Trophoblast cell (in vitro differentiated cells and primary cell): ENCODE measurements around the gene ZNF850.
"Not testable (repeated sequence)": the region's sequence is repeated elsewhere in the genome, so short reads cannot be mapped to it uniquely, and the experiment has no call there.

ENCODE experiments used
- DNase-seq, 2 donors: peaks; one replicate each; pipeline ENCODE4 v3.0.0-alpha.2; 2016
- H2AFZ ChIP-seq: 2 replicates; pipeline ENCODE4 v1.6.1; 2013; ENCODE audit warnings: low read length, moderate library complexity, mild to moderate bottlenecking; ENCODE audit not compliant: insufficient read depth, poor library complexity
- H2AK5ac ChIP-seq: 2 replicates; pipeline ENCODE4 v1.6.1; 2013; ENCODE audit warnings: mild to moderate bottlenecking, low read length
- H2BK120ac ChIP-seq: 2 replicates; pipeline ENCODE4 v1.6.1; 2013; ENCODE audit warnings: low read length, mild to moderate bottlenecking, moderate library complexity; ENCODE audit not compliant: insufficient read depth, poor library complexity
- H2BK12ac ChIP-seq: 2 replicates; pipeline ENCODE4 v1.6.1; 2013; ENCODE audit warnings: mild to moderate bottlenecking, low read length, moderate library complexity
- H2BK5ac ChIP-seq: 2 replicates; pipeline ENCODE4 v1.6.1; 2013; ENCODE audit warnings: low read length, low read depth, moderate library complexity, mild to moderate bottlenecking; ENCODE audit not compliant: poor library complexity
- H3K14ac ChIP-seq: 2 replicates; pipeline ENCODE4 v1.6.1; 2013; ENCODE audit warnings: mild to moderate bottlenecking, low read length
- H3K18ac ChIP-seq: 2 replicates; pipeline ENCODE4 v1.6.1; 2013; ENCODE audit warnings: mild to moderate bottlenecking, low read length
- H3K23ac ChIP-seq: 2 replicates; pipeline ENCODE4 v1.6.1; 2013; ENCODE audit warnings: low read length
- H3K27ac ChIP-seq: 2 replicates; pipeline ENCODE4 v1.5.1; 2013; ENCODE audit warnings: low read depth, mild to moderate bottlenecking, inconsistent platforms, low read length, moderate library complexity
- H3K27me3 ChIP-seq: 2 replicates; pipeline ENCODE4 v1.6.1; 2013; ENCODE audit warnings: inconsistent platforms, mild to moderate bottlenecking, low read length, moderate library complexity; ENCODE audit not compliant: insufficient read depth
- H3K36me3 ChIP-seq, 2 experiments: 1 replicate in 1 of 2; 2 replicates in 1 of 2; pipeline ENCODE4 v1.6.1; 2013; ENCODE audit warnings: low read length in 2 of 2, mild to moderate bottlenecking in 2 of 2, moderate library complexity in 1 of 2; ENCODE audit not compliant: insufficient read depth in 2 of 2, control insufficient read depth in 1 of 2
- H3K4ac ChIP-seq: 2 replicates; pipeline ENCODE4 v1.6.1; 2013; ENCODE audit warnings: low read depth, mild to moderate bottlenecking, low read length, moderate library complexity
- H3K4me1 ChIP-seq, 2 experiments: 1 replicate in 1 of 2; 2 replicates in 1 of 2; pipeline ENCODE4 v1.6.1; 2013; ENCODE audit warnings: low read length in 2 of 2, mild to moderate bottlenecking in 2 of 2, moderate library complexity in 1 of 2; ENCODE audit not compliant: insufficient read depth in 2 of 2, control insufficient read depth in 1 of 2
- H3K4me2 ChIP-seq: 2 replicates; pipeline ENCODE4 v1.6.1; 2013; ENCODE audit warnings: inconsistent platforms, mild to moderate bottlenecking, low read length, moderate library complexity
- H3K4me3 ChIP-seq: 2 replicates; pipeline ENCODE4 v1.5.1; 2013; ENCODE audit warnings: mild to moderate bottlenecking, low read depth, low read length, inconsistent platforms
- H3K79me1 ChIP-seq: one replicate; pipeline ENCODE4 v1.6.1; 2013; ENCODE audit warnings: low read length
- H3K79me2 ChIP-seq: 2 replicates; pipeline ENCODE4 v1.6.1; 2013; ENCODE audit warnings: low read length, mild to moderate bottlenecking; ENCODE audit not compliant: control insufficient read depth, insufficient read depth, poor library complexity
- H3K9ac ChIP-seq: 2 replicates; pipeline ENCODE4 v1.6.1; 2013; ENCODE audit warnings: mild to moderate bottlenecking, low read length
- H3K9me3 ChIP-seq: 2 replicates; pipeline ENCODE4 v1.6.1; 2013; ENCODE audit warnings: low read depth, mild to moderate bottlenecking, control low read depth, inconsistent platforms, low read length; ENCODE audit not compliant: insufficient read depth
- H4K12ac ChIP-seq: 2 replicates; pipeline ENCODE4 v1.6.1; 2013; ENCODE audit warnings: low read depth, mild to moderate bottlenecking, low read length, moderate library complexity
- H4K8ac ChIP-seq: 2 replicates; pipeline ENCODE4 v1.6.1; 2013; ENCODE audit warnings: low read depth, mild to moderate bottlenecking, low read length, moderate library complexity
- H4K91ac ChIP-seq: one replicate; pipeline ENCODE4 v1.6.1; 2013; ENCODE audit warnings: low read depth, mild to moderate bottlenecking, low read length, moderate library complexity
- WGBS: extraction: QIAGEN DNeasy Blood & Tissue Kit; methylation state at CpG from one replicate; pipeline ENCODE4 v1.1.7; 2013; ENCODE audit warnings: missing lambda C conversion rate; ENCODE audit not compliant: insufficient read length, insufficient coverage; ENCODE audit errors: extremely low coverage; 5-methylcytosine and 5-hydroxymethylcytosine counted together

ZNF850 gene

GRCh38 chr19:36805364-36805763, 32.8 kb upstream of the ZNF850 start:
- no peak for DNase-seq
- Histone ChIP-seq H3K27ac (no peak overlapping the region), H4K91ac (no peak overlapping the region), H3K36me3 (peaks cover 3 to 7% of the 10 kb centered on the region in 2 experiments), H3K9me3 (peaks cover 5% of the 10 kb centered on the region), H3K9ac (no peak overlapping the region), H2AK5ac (no peak overlapping the region), H2BK120ac (no peak overlapping the region), H4K8ac (no peak overlapping the region), H2AFZ (no peak overlapping the region), H4K12ac (no peak overlapping the region), H3K18ac (no peak overlapping the region), H3K27me3 (no peaks in the 10 kb centered on the region), H3K4me1 (no peaks in the 10 kb centered on the region), H3K4ac (no peak overlapping the region), H3K4me3 (no peak overlapping the region), H3K79me2 (no peaks in the 10 kb centered on the region), H2BK5ac (no peak overlapping the region), H3K23ac (no peak overlapping the region), H3K14ac (no peak overlapping the region), H2BK12ac (no peak overlapping the region), H3K4me2 (no peak overlapping the region), H3K79me1 (no peaks in the 10 kb centered on the region)
- WGBS: no CpG with 5 or more reads among the region's 1 CpG

GRCh38 chr19:36797786-36798108, 25.1 kb upstream of the ZNF850 start:
- Histone ChIP-seq H3K14ac (peak overlapping the region; percentile 83), H4K12ac (no peak overlapping the region), H3K4ac (no peak overlapping the region), H2AK5ac (no peak overlapping the region), H3K23ac (no peak overlapping the region), H2AFZ (peak overlapping the region; percentile 96), H3K36me3 (peaks cover 3 to 7% of the 10 kb centered on the region in 2 experiments), H3K9me3 (peaks cover 14% of the 10 kb centered on the region), H3K4me2 (peak overlapping the region; percentile 49), H3K27me3 (no peaks in the 10 kb centered on the region), H3K4me1 (no peaks in the 10 kb centered on the region), H3K79me2 (no peaks in the 10 kb centered on the region), H3K9ac (no peak overlapping the region), H3K18ac (no peak overlapping the region), H3K4me3 (peak overlapping the region; percentile 92), H3K79me1 (peaks cover 2% of the 10 kb centered on the region), H2BK5ac (no peak overlapping the region), H4K91ac (peak overlapping the region; percentile 20), H2BK12ac (no peak overlapping the region), H2BK120ac (no peak overlapping the region), H3K27ac (peak overlapping the region; percentile 71), H4K8ac (peak overlapping the region; percentile 88)
- DNase-seq: no peak
- no CpG with 5 or more reads among the region's 9 CpGs for WGBS

GRCh38 chr19:36796714-36796992, 24.0 kb upstream of the ZNF850 start:
- H2AK5ac ChIP-seq: no peak overlapping the region
- peaks cover 2% of the 10 kb centered on the region in 2 experiments for H3K36me3 ChIP-seq
- peaks cover 2% of the 10 kb centered on the region for H3K79me1 ChIP-seq
- H3K79me2 ChIP-seq: no peaks in the 10 kb centered on the region
- H3K27ac ChIP-seq: no peak overlapping the region
- no peak overlapping the region for H2BK5ac ChIP-seq
- peak overlapping the region; percentile 83 for H4K12ac ChIP-seq
- no peak overlapping the region for H4K91ac ChIP-seq
- no peak overlapping the region for H3K9ac ChIP-seq
- H3K27me3 ChIP-seq: no peaks in the 10 kb centered on the region
- no peak overlapping the region for H3K4ac ChIP-seq
- no peak for DNase-seq
- H3K4me2 ChIP-seq: peak overlapping the region; percentile 46
- H3K4me3 ChIP-seq: peak overlapping the region; percentile 59
- WGBS: no CpG with 5 or more reads among the region's 19 CpGs
- no peak overlapping the region for H3K14ac ChIP-seq
- no peaks in the 10 kb centered on the region for H3K4me1 ChIP-seq
- H4K8ac ChIP-seq: peak overlapping the region; percentile 76
- H3K23ac ChIP-seq: no peak overlapping the region
- no peak overlapping the region for H2BK120ac ChIP-seq
- H2AFZ ChIP-seq: peak overlapping the region; percentile 6
- peaks cover 16% of the 10 kb centered on the region for H3K9me3 ChIP-seq
- no peak overlapping the region for H2BK12ac ChIP-seq
- H3K18ac ChIP-seq: no peak overlapping the region

- Histone ChIP-seq H3K4me3 (peak overlapping the region; percentile 56), H3K9me3 (peaks cover 12% of the 10 kb centered on the region), H3K4me2 (peak overlapping the region; percentile 59), H2AFZ (peak overlapping the region; percentile 66)
- not testable (repeated sequence) for H3K9ac ChIP-seq, H4K91ac ChIP-seq, H3K79me2 ChIP-seq, H3K79me1 ChIP-seq, H3K36me3 ChIP-seq, H3K18ac ChIP-seq, H3K14ac ChIP-seq, H3K4me1 ChIP-seq, H4K12ac ChIP-seq, H3K23ac ChIP-seq, H4K8ac ChIP-seq, H2BK12ac ChIP-seq, H2AK5ac ChIP-seq, H2BK5ac ChIP-seq, H3K27me3 ChIP-seq, H3K4ac ChIP-seq, H2BK120ac ChIP-seq, H3K27ac ChIP-seq
- WGBS: no CpG with 5 or more reads among the region's 34 CpGs
- peak; percentile 32 to 47 for DNase-seq
Measured at GRCh38 chr19:36791420-36792141, 19.0 kb upstream of the ZNF850 start.
